NCI-H2081 (cell line): Measurements from ENCODE around the gene MIF4GD.
"Not testable (repeated sequence)": the region's sequence is repeated elsewhere in the genome, so short reads cannot be mapped to it uniquely, and the experiment has no call there.

ENCODE experiments used
- DNase-seq, 2 experiments: peaks; one replicate each; lab custom pipeline; 2025; lab: John Stamatoyannopoulos, UW

Gene MIF4GD

GRCh38 chr17:75288770-75289114 lies 17.7 kb upstream of the MIF4GD start:
- DNase-seq, result peak; percentile 65 to 84

DNA sequence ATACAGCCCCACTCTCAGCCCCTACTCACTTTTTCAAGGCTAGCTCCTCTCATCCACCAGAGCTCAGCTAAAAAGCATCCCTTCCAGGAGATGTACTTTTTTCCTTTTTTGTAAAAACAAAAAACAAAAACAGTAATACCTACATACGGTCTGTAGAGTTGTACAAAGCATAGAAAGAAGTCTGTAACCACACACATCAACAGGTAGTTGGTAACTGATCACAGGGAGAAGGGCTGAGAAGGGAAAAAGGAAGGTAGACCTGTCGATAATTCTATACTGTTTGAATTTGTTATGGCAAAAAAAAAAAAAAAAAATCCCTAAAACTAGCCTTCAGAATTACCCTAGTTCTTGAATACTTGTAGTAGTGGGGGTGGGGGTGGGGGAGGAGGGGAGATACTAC lies 17.3 kb upstream of the MIF4GD start:
- no peak for DNase-seq

- no peak for DNase-seq
These were observed 16.2 kb upstream of the MIF4GD start for GRCh38 chr17:75287221-75287620.

DNA sequence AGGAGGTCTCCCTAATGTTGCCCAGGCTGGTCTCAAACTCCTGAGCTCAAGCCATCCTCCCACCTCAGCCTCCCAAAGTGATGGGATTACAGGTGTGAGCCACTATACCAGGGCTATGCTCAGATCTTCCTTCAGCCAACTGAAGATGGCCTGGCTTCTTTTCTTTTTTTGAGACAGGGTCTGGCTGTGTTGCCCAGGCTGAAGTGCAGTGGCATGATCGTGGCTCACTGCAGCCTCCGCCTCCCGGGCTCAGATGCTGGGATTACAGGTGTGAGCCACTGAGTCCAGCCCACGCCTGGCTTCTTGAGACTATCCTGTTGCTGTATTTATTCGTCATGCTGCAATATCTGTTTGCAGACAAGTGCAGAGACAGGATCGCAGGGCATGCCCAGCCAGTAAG lies 14.1 kb upstream of the MIF4GD start:
- DNase-seq, result no peak

DNA sequence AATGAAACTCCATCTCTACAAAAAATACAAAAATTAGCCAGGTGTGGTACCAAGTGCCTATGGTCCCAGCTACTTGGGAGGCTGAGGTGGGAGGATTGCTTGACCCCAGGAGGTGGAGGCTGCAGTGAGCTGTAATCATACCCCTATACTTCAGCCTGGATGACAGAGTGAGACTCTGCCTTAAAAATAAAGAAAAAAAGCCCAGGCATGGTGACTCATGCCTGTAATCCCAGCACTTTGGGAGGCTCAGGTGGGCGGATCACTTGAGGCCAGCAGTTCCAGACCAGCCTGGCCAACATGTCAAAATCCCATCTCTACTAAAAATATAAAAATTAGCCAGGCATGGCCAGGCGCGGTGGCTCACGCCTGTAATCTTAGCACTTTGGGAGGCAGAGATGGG lies 9.2 kb upstream of the MIF4GD start:
- DNase-seq, result not testable (repeated sequence)

DNA sequence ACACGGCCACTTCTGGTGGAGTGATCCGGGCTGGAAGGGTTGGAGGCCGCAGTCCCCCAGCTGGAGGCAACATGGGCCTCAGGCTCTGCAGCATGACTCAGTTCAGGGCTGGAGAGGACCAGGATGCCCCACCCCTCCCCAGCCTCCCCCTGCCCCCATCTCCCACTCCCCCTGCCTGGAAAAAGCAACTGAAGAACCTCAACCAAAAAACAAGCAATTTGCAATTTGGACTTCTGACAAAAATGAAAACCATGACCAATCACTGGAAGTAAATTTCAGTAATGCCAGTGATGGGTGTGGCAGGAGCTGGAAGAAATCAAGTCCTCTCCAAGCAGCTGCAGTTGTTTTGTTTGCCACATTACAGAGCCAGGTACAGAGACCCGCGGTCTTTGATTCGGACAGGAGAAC lies 6.6 kb upstream of the MIF4GD start:
- no peak for DNase-seq

DNA sequence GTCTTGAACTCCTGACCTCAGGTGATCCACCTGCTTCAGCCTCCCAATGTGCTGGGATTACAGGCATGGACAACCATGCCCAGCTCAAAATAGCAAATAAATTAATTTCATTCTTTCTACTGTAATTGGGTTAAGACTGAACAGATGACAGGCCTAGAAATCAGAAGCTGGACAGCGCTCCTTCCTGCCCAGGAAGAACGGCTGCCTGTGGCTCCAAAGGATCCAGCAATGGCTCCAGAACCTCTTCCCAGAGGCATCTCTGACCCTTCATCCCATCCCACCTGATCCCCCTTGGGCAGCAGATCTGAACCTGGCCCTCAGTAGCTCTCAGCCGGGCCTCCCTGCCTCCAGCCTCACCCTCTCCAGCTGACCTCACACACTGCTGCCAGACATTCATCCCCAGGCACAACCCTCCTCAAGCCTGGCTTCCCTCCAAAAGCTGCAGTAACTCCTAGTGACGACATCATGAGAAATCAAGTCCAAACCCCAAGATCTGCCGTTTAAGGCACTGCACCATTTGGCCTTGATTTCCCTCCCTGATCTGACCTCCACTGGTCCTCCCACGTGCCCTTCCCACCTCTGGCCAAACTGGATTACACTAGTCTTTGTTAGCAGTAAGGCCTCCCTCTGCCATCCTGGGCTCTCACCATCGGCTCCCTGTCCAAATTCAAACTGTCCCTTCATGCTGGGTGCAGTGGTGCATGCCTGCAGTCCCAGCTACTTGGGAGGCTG lies 3.1 kb upstream of the MIF4GD start:
- DNase-seq, result no peak

DNA sequence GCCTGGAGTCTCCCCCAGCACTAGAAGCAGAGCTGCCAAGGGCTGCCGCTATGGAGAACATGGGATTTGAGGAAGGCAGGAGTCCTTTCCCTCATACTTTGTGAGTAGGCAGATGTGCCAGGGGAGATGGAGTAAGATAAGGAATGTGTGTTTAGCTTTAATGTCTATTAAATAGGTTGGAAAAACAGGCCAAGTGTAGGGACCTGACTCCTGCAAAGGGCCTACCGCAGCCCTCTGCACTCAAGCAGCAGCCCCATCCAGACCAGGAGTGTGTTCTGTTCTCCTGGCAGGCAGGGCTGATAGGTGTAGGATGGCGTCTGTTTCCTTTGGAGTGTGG lies 1.8 kb upstream of the MIF4GD start:
- DNase-seq, result no peak

- DNase-seq, result peak in 1 of 2 experiments; percentile 21
These were observed 1.2 kb upstream of the MIF4GD start for GRCh38 chr17:75271955-75272847.

GRCh38 chr17:75271233-75271954 lies 363 bp upstream of the MIF4GD start:
- peak; percentile 81 to 90 for DNase-seq

DNA sequence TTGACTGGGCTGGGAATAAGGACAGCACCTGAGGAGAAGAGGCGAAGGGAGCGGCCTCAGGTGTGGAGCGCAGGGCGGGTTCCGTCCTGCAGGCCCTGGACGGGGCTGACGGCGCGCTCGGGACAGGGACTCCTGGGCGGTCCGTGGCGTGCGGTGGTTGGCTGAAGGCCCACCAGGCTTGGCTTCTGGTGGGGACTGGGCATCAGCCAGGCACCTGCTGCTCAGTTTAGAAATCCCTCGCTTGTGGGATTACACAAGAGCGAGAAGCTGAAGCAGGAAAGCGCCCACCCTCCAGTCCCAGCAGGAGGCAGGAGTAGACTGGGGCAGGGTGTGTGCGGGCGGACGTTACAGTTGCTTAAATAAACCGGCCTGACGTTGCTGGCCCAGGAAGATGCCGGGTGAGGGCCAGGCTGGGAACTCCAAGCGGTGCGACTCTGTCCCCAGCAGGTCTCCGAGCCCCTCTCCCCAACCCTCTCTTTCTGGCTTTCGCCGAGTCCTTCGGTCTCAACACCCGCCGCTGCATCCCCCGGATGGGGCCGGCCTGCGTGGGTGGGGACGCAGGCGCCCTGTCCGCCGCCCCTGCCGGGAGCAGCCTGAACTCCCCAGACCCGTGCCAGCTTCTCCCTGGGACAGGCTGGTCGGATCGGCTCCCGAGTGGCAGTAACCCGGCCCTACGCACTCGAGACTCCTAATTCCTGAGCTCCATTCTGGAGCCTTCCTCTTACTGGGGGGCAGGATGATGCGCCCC lies 639 bp downstream of the MIF4GD start:
- DNase-seq, result peak; percentile 43 to 73

GRCh38 chr17:75269844-75270217 lies 1.2 kb downstream of the MIF4GD start:
- DNase-seq, result no peak

DNA sequence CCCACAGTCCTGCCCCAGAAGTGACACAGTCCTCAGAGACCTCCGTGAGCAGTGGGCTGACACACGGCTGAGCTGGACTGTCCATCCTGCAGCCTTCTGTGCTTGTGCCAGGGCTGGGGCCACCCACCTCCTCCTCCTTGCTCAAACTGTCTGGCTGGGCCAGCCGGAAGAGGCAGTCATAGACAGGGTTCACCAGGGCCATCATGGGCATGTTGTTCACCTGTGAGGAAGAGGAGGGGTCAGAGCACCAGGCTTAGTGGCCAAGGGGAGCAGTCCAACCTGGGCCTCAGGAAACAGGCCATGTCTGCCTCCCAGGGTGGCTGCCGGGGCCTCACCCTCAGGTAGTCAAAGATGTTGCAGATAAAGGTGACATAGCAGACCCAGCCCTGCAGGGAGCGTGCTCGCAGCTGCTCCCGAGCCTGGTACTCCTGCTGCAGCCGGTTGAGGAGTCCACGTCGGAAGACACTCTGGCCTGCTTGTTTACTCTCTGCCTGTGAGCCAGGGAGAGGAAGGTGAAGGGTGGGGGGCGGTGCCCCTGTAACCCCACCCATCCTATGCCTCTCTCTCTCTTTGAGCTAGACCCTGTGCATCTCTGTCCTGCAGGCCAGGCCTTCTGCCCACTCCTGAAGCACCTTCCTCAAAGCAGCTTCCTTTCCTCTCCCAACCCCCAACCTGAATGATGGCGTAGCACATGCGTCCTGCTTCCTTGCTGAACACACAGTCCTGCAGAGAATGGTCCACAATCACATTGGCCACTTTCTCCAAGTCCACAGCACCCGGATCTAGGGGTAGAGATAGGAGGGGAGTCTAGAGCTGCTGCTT lies 3.4 kb downstream of the MIF4GD start:
- peak in 1 of 2 experiments; percentile 29 for DNase-seq

- peak in 1 of 2 experiments; percentile 47 for DNase-seq
These were observed 3.9 kb downstream of the MIF4GD start for GRCh38 chr17:75267153-75267410.

DNA sequence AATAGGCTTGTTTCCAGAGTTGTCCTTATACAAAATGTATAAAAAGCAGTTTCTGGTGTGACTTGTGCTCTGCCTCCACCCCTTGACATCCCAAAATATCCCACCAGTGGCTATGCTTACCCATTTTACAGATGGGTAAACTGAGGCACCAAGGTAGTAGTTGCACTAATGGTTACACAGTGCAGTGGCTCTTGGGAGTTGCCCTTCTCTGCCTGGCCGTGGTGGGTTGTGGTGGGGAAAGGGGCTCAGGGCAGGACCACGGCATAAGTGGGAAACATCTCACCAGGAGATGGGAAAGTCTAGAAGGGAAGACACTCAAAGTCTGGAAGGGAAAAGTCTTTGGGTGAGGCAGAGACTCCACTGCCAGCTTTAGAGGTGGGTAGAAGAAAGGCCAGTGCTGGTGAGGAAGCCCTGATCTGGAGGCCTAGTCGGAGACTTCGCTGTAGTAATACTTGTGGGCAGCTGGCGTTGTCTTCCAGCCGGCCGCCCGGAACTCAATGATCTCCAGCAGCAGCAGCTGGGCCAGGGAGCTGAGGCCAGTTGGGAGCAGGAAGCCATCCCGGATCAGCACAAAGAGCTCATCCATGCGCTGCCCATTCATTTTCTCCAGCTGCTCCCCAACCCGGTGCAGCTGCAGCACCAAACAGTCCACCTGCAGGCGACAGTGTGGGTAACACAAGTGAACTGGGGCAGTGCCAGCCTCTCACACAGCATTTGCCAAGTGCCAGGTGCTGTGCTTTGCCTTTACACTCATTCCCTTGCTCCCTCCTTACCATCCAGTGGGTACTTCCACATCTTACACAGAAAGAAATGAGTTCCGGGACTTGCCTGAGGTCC lies 4.5 kb downstream of the MIF4GD start:
- peak; percentile 82 to 90 for DNase-seq

DNA sequence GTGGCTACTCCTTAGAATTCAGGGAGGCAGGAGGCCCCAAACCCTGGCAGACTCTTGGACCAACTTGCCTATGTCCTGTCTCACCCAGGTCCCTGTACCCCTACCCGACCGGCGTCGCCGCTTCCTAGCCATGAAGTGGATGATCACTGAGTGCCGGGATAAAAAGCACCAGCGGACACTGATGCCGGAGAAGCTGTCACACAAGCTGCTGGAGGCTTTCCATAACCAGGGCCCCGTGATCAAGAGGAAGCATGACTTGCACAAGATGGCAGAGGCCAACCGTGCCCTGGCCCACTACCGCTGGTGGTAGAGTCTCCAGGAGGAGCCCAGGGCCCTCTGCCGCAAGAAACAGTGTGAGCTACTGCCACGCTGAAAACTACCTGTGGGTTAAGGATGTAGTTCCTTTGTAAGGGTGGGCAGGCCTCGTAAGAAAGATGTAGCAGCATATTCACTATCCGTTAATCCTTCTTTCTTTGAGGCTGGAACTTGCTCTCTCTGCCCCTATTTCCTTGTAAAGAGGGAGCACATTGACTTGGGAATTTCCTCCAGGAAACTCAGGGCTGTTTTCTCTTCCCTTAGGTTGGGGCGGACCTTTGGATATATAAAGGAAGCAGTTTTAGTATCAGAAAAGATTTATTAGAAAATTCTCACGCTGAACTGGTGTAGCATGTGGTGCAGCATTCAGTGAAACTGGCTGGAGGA lies 5.3 kb downstream of the MIF4GD start:
- no peak for DNase-seq

DNA sequence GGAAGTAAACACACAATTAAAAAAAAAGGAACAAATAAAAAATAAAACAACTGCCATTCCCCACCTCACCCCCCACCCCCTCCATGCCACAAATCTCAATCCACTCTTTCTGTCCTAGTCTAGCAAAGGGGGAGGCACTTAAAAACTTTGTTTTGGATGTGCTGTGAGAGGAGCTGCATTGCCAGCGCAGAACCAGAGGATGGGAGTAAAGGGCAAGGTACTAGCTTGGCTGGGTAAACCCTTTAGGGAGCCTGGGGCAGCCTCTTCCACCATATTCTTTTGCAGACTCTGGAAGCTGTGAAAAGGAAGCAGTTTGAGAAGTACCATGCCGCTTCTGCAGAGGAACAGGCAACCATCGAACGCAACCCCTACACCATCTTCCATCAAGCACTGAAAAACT lies 8.0 kb downstream of the MIF4GD start:
- DNase-seq, result no peak

- DNase-seq, result peak in 1 of 2 experiments; percentile 10
These were observed 8.9 kb downstream of the MIF4GD start for GRCh38 chr17:75262112-75262606.

DNA sequence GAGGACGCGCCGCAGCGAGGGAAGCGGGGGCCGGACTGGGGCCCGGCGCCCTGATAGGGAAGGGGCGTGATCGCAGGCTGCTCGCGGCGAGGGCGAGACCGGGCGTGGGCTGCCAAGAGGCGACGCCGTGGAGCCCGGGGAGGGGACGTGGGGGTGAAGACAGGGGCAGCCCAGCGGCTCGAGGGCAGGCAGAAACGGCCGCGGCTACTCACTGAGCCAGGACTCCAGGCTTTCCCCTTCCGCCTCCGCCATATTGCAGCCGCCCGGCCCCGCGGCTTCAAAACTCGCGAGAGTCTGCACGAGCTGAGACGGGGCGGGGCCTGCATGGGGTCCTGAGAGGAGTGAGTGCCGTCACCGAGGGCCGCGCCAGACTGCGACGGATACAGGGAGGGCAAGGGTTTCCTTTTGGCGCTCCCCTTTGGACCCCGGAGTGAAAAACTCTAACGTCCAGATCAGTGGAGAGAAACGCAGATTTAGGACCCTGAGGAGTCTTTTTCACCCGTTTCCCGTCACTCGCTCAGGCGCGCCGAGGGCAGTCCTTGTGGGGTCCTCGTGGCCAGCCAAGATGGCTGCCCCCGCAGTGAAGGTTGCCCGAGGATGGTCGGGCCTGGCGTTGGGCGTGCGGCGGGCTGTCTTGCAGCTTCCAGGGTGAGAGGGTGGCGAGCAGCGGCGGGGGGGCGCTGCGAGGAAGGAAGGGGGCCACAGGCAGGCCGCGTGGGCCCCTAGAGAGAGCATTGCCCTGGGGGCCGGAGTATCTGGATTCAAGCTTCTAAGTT lies 9.5 kb downstream of the MIF4GD start, which contains the start of the genes GGA3 and MRPS7:
Gene GGA3, minus strand, starts transcription at position 271 of the 776 bp plus-strand sequence. Its CDS starts 19 bp downstream, at position 252.
Gene MRPS7, plus strand, starts transcription at position 544 of the 776 bp plus-strand sequence. Its CDS starts 22 bp downstream, at position 566.
- peak; percentile 94 to 95 for DNase-seq
